HEK293T (cell line): ENCODE results near the gene ZMYND12.

Experiments
- CTCF ChIA-PET: fragments of 350-600 bp; formaldehyde crosslinking; extraction: SDS; loops from one replicate; lab custom pipeline; 2021; ENCODE audit warnings: antibody characterized with exemption, inconsistent platforms; lab: Yijun Ruan, JAX
- POLR2A ChIA-PET: fragments of 350-600 bp; formaldehyde crosslinking; extraction: SDS; loops from one replicate; lab custom pipeline; 2020; ENCODE audit warnings: antibody characterized with exemption, inconsistent platforms; lab: Yijun Ruan, JAX
- DNase-seq: peaks from one replicate; pipeline ENCODE4 v3.0.0; 2012; ENCODE audit warnings: mixed read lengths; ENCODE audit errors: extremely low spot score
- ARNT ChIP-seq: fragments of 450-650 bp; IDR thresholded peaks from 2 replicates; pipeline ENCODE4 v1.6.1; 2017; ENCODE audit warnings: mild to moderate bottlenecking
- BHLHE40 ChIP-seq: fragments of 450-650 bp; IDR thresholded peaks from 2 replicates; pipeline ENCODE4 v1.6.1; 2016; ENCODE audit warnings: mild to moderate bottlenecking, moderate library complexity, borderline replicate concordance
- CTBP1 ChIP-seq: fragments of 450-650 bp; IDR thresholded peaks from 2 replicates; pipeline ENCODE4 v1.6.1; 2016; ENCODE audit warnings: borderline replicate concordance
- ELF4 ChIP-seq: fragments of 450-650 bp; IDR thresholded peaks from 2 replicates; pipeline ENCODE4 v1.6.1; 2017; ENCODE audit warnings: antibody characterized with exemption
- FOXA1 ChIP-seq: fragments of 450-650 bp; IDR thresholded peaks from 2 replicates; pipeline ENCODE4 v1.6.1; 2016; ENCODE audit warnings: mild to moderate bottlenecking
- FOXK2 ChIP-seq: fragments of 450-650 bp; IDR thresholded peaks from 2 replicates; pipeline ENCODE4 v1.6.1; 2016; ENCODE audit warnings: mild to moderate bottlenecking
- FOXM1 ChIP-seq: fragments of 450-650 bp; IDR thresholded peaks from 2 replicates; pipeline ENCODE4 v1.6.1; 2017; ENCODE audit warnings: mild to moderate bottlenecking, borderline replicate concordance
- HDGF ChIP-seq: fragments of 450-650 bp; IDR thresholded peaks from 2 replicates; pipeline ENCODE4 v1.6.1; 2017; ENCODE audit warnings: antibody characterized with exemption, borderline replicate concordance
- L3MBTL2 ChIP-seq: fragments of 450-650 bp; conservative IDR thresholded peaks from 2 replicates; pipeline ENCODE4 v1.6.1; 2016; ENCODE audit warnings: mild to moderate bottlenecking
- LEF1 ChIP-seq: fragments of 450-650 bp; IDR thresholded peaks from 2 replicates; pipeline ENCODE4 v1.6.1; 2017; ENCODE audit warnings: mild to moderate bottlenecking, borderline replicate concordance
- NFRKB ChIP-seq: fragments of 450-650 bp; IDR thresholded peaks from 2 replicates; pipeline ENCODE4 v1.6.1; 2016; ENCODE audit warnings: mild to moderate bottlenecking, moderate library complexity
- SP1 ChIP-seq: fragments of 450-650 bp; IDR thresholded peaks from 2 replicates; pipeline ENCODE4 v1.6.1; 2017
- SUZ12 ChIP-seq: fragments of 450-650 bp; IDR thresholded peaks from 2 replicates; pipeline ENCODE4 v1.6.1; 2016; ENCODE audit warnings: mild to moderate bottlenecking
- TARDBP ChIP-seq: fragments of 450-650 bp; IDR thresholded peaks from 2 replicates; pipeline ENCODE4 v1.6.1; 2016
- ZNF384 ChIP-seq: fragments of 450-650 bp; IDR thresholded peaks from 2 replicates; pipeline ENCODE4 v1.6.1; 2016
- TF ChIP-seq, protein P1 (sequence below): fragments of 450-650 bp; IDR thresholded peaks from 2 replicates; pipeline ENCODE4 v1.6.1; 2016

Gene ZMYND12

GRCh38 chr1:42431514-42431913 is 24.3 kb downstream of the ZMYND12 start:
- ChIA-PET CTCF (no interaction called here), POLR2A (no interaction called here)
- no peak for DNase-seq
- TF ChIP-seq ARNT, result no peak

DNA sequence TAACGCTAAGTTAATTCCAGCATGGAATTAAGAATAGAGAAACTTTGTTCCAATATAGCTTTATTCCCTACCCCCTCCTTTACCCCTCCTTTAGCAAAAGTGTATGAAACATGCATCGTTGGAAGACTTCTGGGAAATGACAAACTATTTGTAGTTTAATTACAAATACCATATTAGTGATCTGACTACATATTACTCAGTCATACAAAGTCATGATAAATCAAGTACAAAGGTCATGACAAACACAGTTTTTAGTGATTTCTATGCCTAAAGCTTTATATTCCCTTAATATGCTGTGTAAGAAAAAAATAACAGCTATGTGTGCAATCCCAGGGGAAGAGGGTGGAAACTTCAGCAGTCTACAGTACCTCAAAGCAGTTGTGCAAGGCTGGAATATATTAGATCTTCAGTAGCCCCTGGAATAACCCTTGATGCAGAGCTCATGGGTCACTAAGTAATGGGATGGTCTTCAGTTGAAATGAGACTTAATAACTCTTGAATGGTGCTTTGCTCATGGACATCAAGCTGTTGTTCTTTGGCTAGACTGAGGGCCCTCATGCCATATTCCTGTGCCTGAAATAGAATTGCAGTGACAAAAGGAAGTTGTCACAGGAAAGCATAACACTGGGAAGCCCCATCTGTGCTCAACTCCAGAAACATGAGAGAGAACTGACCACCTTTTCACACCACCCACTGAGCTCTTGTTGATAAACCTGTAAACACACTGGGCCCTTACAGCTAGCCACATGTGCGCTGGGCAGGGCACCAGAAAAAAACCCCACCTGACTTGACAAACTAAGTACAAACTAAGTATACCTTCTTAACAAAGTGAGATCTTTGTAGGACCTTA is 25.3 kb downstream of the ZMYND12 start:
- ChIA-PET POLR2A (no interaction called here), CTCF (interaction anchor here (0.6 kb wide), 1 partner anchor 164 kb away, joined by 3 read pairs; no protein-coding TSS in a partner anchor)
- TF ChIP-seq ELF4 (no peak), SUZ12 (no peak), CTBP1 (no peak), TARDBP (no peak), FOXA1 (no peak), ZNF384 (no peak), ARNT (no peak), BHLHE40 (no peak), FOXM1 (no peak), FOXK2 (no peak), SP1 (no peak), NFRKB (no peak), LEF1 (no peak), HDGF (no peak), L3MBTL2 (no peak)
- TF ChIP-seq, protein P1, sequence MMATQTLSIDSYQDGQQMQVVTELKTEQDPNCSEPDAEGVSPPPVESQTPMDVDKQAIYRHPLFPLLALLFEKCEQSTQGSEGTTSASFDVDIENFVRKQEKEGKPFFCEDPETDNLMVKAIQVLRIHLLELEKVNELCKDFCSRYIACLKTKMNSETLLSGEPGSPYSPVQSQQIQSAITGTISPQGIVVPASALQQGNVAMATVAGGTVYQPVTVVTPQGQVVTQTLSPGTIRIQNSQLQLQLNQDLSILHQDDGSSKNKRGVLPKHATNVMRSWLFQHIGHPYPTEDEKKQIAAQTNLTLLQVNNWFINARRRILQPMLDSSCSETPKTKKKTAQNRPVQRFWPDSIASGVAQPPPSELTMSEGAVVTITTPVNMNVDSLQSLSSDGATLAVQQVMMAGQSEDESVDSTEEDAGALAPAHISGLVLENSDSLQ, result no peak
- no peak for DNase-seq

- no peak for DNase-seq
- TF ChIP-seq ARNT (no peak), FOXK2 (no peak), ELF4 (no peak), L3MBTL2 (no peak), LEF1 (no peak), HDGF (no peak), BHLHE40 (no peak), FOXM1 (no peak), NFRKB (no peak), SUZ12 (no peak), FOXA1 (no peak), TARDBP (no peak), ZNF384 (no peak), SP1 (no peak), CTBP1 (no peak)
- TF ChIP-seq, protein P1, result no peak
- ChIA-PET POLR2A (no interaction called here), CTCF (interaction anchor here (0.6 to 0.7 kb wide), 2 partner anchors 163 to 165 kb away, joined by 3 read pairs; no protein-coding TSS in a partner anchor)
These were observed 26.2 kb downstream of the ZMYND12 start for GRCh38 chr1:42429603-42430002.

- DNase-seq, result no peak
- CTCF ChIA-PET, result no interaction called here
- POLR2A ChIA-PET, result no interaction called here
- TF ChIP-seq HDGF (no peak), SP1 (no peak), ZNF384 (no peak), FOXA1 (no peak), TARDBP (no peak), ELF4 (no peak), CTBP1 (no peak), ARNT (no peak), L3MBTL2 (no peak)
These were observed 28.6 kb downstream of the ZMYND12 start for GRCh38 chr1:42427240-42427639.

GRCh38 chr1:42424201-42424600 is 31.6 kb downstream of the ZMYND12 start:
- CTCF ChIA-PET, result no interaction called here
- POLR2A ChIA-PET, result no interaction called here
- TF ChIP-seq CTBP1, result no peak
- no peak for TF ChIP-seq LEF1
- no peak for TF ChIP-seq SUZ12
- no peak for TF ChIP-seq L3MBTL2
- no peak for TF ChIP-seq SP1
- TF ChIP-seq NFRKB, result no peak
- no peak for TF ChIP-seq ARNT
- TF ChIP-seq ZNF384, result no peak
- DNase-seq, result no peak

DNA sequence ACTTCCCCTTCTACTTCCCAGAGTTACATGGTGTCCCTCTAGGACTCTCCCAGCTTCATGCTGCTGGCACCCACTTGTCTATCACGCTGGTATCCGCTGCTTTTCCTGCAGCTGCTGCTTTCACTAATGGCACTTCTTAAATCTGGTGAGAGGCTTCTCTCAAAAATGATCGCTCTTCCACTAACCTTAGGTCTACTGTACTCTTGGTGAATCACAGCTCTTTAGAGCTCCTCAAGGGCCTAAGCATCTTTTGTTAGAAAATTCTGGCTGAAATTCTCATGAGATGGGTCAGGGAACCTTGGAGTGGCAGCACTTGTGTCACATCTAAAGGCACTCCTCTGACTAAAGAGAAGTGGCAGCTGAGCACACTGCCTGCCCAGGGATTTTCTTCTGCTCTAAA is 32.1 kb downstream of the ZMYND12 start:
- TF ChIP-seq SP1 (no peak), LEF1 (no peak), NFRKB (no peak), TARDBP (no peak), SUZ12 (no peak), FOXK2 (no peak), HDGF (no peak), ZNF384 (no peak), ARNT (no peak), CTBP1 (no peak), L3MBTL2 (no peak), BHLHE40 (no peak), FOXM1 (no peak), ELF4 (no peak), FOXA1 (no peak)
- TF ChIP-seq, protein P1, result no peak
- no peak for DNase-seq
- ChIA-PET CTCF (interaction anchor here (0.6 kb wide), 1 partner anchor 17 kb away, joined by 3 read pairs; no protein-coding TSS in a partner anchor), POLR2A (no interaction called here)
